Measurements from ENCODE around the gene HCN1.

HCN1 gene

DNA sequence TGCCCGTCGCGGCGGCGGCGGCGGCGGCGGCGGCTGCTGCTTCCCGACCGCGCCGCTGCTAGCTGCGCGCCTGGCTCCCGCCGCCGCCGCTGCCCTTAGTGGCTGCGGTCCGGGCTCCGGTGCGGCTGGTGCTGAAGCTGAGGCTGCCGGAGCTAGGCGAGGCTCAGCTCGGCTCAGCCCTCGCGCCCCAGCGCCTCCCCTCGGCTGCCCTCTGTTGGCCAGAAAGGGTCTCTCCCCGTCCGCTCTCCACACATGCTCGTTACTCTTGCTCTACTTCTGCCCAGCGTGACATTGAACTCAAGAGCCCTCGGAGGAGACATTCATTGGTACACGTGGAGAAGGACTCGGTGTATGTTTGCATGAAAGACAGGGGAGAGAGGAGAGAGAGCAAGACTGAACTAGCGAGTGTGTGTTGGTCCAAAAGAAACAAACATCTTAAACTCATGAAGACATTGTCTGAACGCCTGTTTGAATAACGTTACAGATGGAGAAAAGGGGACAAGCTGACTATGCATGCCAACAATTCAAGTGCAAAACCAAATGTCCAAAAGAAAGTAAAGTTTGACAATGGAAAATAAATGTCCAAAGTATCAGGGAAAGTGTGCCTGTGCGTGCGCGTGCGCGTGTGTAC lies at the start of gene HCN1:
HCN1 (minus strand) TSS at position 175 of the 631 bp plus-strand sequence.
- no peak for DNase-seq

DNA sequence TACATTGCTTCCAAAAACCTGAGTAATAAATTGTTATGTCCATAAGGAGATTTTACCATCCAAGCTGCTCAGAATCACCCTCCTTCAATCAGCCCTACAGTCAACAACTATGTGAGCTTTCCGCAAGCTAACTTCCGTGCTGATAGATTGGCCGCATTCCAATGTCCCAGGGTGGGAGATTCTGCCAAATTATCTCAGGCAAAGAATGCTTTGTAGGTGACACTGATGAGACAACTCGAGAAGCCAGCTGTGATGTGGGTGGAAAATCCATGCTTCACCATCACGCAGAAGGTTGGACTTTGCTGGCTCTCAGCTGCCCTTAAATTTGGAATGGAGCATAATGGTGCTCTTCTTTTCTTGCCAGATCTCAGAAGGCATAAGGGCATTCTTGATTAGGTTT lies 44.9 kb upstream of the HCN1 start:
- no peak for DNase-seq

DNA sequence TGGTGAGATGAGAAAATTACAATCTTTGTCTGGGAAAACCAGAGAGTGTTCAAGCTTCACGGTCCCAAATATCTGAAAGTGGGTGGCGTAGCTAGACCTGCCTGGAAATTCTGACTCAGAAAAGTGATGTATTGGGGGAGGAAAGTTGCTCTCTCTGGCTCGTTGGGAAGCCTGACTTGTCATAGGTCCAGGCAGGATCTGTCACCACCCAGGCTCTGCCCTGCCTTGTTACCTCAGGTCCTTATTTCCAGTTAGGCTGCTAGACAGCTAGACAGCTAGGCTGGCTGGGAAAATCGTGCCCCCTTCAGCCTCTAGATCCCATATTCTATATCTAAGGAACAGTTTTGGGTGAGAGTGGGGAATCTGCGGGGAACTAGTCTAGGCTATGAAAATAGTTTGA lies 41.0 kb upstream of the HCN1 start:
- DNase-seq, result no peak

DNA sequence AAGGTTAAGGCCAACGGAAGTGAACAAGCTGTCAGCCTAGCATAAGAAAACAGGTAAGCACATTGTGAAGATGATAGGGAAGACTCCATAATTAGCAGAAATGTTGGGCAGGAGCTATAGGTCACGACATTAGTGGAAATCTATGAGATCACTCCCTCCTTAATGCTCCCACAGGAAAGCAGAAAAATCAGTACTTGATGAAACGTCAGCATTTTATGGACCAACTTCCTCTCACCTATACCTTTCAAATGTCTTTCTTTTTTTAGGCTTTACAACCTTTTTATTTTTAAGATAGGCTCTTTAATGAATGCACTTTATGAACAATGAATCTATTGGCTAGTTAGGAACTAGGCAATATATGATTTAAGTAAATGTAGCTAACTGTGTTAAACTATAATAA lies 29.4 kb upstream of the HCN1 start:
- no peak for DNase-seq

DNA sequence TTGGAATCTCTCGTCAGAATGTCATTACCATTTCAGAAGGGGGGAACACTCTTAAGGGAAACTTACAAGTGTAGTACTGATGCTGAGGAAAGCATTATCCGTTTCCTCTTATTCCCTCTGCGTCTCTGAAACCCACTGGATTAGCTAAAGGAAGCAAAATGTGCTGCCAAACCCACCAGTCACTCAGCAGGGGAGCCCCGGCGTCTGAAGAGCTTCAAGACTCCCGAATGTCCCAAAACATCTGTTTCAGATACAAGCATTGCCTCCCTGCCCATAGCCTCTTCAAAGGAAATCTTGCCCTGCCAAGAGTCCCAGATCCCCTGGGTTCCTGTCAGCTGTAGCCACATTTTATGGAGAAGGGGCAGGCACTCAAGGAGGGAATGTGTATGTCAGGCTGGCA lies 1.0 kb upstream of the HCN1 start:
- no peak for DNase-seq

DNA sequence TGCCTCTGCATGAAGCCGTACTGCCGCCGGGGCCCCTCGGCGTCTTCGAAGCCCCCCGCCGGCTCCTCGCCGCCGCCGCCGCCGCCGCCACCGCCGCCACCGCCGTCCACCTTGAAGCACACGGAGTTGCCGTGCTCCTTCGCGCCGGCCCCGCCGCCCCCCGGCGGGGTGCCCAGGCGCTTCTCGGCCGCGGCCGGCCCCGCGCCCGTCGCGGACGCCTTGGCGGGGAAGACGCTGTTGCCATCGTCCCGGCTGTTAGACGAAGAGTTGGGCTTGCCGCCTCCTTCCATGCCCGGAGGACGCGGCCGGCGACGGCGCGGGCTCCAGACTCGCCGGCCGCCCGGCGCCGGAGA lies 400 bp downstream of the HCN1 start:
- no peak for DNase-seq

DNA sequence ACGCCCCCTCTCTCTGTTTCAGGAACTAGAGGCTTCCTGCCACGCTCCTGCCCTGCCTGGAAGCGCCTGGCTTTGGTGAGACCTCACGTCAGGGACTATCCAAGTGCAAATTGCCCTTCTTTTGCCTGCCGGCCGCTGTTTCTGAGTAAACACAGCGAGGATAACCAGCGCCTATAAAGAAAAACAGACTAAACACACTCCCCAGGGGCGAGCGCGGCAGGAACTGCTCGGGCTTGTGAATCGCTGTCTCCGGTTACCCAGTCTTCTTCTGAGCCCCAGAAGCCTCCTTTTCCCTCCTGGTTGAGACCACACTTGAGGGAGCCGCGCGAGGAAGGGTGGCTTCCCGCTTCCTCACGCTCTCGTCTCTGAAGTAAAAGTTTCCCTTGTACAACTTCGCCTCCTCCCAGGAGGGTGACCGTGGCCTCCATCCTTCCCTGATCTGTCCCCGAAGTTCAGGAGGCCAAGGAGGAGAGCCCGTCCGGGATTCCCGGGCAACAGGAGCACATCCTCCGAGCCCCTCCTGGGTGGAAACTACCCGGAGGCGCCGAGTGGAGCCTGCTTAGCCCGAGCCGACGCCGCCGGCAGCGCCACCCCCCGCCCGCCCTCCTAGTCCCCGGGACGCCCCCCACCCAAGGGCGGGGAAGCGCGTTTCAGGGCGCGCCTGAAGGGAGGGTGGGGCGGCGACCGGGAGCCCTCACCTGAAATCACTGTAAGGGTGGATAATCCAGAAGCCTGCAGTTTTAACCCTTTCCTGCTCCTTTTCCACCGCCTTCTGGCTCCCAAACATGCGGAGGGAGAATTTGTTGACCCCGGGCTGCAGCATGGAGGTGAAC lies 993 bp downstream of the HCN1 start:
- no peak for DNase-seq

DNA sequence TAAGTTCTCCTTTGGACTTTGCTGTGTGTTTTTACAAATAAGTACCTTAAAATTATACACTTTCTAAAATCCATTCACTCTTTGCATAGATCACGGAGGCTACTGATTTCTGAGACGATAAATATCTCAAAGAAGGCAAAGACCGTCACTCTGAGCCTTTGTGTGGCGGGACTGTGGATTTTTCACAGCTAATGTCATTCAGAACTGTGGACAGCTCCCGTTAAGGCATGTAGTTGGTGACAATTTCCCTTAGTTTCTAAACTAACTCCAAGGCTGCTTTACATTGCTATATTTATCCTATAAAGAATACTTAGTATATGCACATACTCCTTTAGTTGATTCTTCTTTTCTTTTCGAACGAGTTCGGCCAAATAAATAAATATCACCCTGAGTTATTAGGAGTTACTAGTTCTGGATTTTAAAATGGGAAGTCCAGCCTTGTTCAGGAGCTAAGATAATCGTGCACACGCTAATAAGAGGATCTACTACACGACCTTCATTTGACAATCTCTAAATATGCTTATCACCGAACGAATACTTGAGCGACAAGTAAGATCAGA lies 1.8 kb downstream of the HCN1 start:
- DNase-seq, result no peak

DNA sequence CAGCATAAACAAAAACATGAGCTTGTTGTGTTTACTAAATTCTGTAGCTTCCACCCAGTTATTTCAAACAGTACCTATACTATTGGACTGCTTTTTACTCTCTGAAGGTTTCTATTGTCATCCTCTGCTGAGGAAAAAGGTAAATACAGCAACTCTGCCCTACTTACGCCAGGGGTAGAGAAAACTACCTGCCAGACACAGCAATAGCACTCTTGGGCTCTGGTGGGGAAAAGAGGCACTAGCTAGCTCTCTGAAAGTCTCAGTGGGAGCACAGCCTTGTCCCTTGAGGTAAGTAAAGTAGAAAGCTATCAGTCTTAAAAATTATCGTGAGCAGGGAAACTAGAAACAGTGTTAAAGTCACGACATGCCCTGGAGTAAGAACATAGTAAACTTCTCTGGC lies 3.7 kb downstream of the HCN1 start:
- no peak for DNase-seq

DNA sequence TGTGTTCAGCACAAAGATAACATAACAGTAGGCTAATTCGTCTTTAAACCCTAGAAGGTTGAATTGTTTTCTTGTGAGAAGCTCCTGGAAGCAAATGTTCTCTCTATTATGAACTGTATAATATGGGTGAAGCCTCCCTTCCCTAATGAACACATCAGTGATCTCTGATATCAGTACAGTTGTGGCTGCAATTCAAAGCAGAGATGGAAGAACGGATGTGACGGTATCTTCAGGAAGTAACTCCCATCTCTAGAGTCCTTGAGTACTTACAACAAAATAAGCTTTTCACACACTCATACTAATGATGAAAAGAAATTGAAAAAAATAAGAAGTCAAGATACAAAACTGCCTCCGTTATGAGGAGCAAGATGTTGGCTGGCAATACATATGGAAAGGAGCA lies 4.5 kb downstream of the HCN1 start:
- DNase-seq, result no peak

DNA sequence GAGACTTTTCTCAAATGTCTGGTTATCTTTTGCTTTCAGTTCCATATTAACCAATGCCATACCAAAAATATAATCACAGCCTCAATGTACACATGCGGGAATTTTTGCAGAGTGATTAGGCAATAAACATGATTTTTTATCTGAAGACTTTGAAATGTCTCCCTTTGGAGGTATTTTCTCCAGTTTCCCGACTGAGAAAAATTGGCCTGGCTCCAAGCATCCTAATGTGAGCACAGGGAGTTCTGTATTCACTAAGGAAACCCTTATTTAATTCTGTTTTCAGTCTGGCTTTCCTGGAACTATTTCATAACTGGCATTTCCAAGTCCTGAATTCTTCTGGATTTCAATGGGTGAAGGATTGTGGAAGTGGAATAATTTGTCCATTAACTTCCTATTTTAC lies 8.5 kb downstream of the HCN1 start:
- no peak for DNase-seq

DNA sequence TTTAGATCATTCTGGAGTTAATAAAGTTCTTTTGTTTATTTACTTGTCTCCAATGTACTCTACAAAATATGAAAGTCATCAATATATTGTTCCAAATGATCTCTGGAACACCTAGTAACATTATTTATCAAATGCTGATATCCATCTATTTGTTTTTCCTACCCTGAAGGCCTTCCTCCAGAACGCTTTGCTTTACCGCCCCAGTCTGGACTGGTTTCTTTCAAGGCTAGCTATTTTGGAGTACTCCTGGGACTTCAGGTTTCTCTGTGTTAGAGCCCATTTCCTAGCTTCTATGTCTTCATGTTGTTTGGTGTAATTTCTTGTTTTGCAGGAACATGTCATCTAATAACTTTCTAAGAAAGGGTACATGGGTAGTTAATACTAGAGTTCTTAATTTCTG lies 9.6 kb downstream of the HCN1 start:
- DNase-seq, result no peak

DNA sequence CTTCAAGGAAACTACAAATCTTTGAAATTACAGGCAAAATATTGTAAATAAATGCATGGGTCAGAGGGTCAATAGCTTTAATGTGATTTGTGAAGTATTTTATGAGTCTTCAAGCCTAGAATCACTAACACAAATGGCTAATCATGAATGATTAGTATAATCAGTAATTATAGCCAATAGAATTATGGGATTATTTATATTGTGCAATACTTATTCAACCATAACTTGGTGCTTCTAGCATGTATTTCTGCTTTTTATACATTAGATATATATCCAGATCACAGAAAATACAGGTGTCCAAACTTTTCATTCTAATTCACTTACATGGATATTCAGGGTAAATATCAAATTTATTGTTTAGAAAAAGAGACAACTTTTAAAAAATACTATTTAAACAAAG lies 12.1 kb downstream of the HCN1 start:
- no peak for DNase-seq

DNA sequence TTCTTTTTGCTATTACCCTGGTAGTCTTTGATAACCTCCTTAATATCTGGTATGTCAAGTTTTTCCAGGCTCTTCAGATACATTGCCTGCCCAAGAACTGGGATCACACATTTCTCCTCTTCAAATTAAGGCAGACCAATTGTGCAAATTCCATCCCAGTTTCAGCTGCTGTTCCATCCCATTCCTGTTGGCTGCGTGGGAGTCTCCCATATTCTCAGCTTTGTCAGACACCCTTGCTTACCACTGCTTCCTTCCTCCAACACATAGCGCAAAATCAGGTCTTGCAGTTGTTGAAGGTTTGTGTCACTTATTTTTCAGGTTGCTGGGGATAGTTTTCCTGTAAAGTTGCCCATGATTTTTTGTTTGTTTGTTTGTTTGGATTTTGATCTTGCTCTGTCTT lies 15.2 kb downstream of the HCN1 start:
- DNase-seq, result no peak

DNA sequence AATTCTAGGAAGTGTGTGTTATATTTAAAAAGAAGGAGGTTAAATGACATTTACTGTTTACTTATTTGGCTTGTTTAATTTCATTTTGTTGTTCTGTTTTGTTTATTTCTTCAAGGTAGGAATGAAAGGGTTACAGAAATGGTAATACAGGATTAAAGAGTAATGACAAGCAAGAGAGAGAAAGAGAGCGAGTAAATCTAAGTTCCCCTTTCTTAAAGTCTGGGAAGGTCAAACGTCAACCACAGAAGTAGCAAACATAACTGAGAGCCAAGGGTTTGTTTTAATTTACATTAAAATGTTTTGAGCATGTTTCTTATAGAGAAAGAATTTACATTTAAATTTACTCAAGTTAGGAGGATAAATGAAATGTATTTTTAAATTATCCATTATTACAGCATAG lies 18.7 kb downstream of the HCN1 start:
- no peak for DNase-seq

DNA sequence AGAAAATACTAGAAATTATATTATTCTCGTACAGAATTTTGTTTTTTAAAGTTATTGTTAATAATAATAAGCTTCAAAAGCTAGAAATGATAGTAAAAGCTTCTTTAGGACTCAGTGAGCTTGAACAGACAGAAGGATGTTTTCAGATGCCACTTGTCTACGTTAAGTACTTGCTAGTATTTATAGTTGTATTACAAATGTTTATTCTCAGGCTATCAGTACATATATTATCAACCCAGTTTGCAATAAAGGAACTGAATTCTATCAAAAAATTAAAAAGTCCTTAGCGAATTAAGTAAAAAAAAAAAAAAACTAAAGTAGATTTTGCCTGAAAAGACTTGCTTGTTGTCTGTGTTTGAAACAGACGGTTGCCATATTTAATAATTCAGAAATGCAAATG lies 23.9 kb downstream of the HCN1 start:
- DNase-seq, result no peak

DNA sequence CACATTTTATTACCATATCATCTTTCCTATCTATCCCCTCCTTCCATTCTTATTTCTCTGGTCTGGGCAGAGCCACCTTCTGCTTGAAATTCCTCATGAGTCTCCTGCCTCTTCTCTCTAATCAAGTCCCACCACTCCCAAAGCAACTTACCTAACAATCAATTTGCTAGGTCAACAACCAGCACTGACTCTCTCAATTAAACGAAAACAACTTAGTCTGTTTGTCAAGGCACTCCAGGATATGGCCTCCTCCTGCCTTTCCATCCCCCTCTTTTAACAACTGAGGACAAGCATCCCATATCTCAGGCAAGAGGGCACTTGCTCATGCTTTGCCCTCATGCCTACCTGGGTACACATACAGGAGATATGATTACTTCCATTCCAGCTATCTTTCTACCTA lies 47.4 kb downstream of the HCN1 start:
- no peak for DNase-seq

DNA sequence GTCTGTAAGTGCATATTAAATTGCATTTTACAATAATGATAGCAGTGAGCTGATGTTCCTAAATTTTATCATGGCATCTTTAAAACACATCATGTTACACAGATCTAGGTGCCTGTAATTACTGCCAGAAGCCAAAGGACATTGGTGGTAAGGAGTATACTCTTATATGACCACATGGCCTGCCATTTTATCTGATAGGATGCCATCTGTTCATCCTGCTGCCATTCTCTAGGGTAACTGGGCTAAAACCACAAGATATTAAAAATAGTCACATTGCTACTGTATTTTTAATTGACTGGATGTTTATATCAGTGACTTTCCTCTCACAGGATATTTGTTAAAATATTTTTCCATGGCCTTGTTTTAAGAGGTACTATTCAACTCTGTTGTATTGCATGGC lies 53.1 kb downstream of the HCN1 start:
- no peak for DNase-seq

DNA sequence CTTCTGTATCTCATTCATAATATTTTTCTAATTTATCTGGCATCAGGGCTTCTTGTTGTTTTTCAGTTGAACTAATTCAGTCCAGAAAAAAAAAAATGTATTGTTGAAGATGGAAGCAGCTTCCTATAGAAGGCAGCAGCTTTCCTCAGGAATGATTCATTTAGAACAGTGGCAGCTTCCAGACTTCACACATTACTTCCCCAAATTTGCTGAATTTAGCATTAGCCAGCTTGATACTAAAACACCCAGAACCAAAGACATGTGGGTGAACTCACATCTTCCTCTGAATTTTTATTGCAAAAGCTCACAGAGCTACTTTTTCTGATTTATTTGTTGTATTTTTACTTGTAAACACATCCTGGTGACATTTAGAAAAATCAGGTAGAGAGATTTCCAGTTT lies 53.8 kb downstream of the HCN1 start:
- DNase-seq, result no peak

DNA sequence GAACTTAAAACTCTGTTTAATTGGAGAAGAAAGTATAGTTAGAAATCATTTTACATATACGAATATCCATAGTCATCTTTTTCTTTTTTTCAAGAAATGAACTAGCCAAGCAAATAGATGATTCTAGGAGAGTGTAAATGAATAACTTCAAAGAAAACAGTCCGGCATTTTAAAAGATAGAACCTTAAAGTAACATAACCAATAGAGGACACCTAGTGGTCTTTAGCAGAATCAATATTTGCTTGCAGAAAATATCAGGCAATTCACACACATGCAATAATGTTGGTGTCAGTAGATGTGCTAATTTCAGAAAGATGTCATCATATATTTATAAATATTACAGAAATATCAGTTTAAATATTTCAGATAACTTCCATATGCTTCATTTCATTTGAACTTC lies 57.1 kb downstream of the HCN1 start:
- no peak for DNase-seq

DNA sequence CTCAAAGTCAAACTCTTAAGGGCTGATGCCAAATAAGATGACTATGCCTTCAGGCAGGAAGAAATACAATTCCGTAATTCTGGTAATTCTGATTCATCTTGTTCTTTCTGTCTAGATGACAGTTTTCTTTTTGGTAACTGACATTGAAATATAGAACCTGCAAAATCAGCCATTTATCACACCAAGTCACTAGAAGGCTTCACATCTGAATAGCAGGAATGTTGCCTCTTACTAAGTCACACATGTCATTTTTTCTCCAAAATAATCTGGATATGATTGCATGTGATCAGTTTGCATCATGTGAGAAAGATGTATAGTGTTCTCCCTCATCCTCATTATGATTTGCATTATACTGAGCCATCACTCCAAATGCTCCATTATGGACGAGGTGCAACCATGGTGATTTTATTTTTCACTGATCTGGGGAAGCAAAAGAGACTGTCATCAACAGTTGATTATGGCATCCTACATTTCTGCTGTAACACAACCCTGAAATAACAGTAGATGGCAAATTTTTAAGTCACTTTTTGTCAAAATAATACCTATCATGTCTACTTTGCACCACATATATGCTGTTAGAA lies 69.0 kb downstream of the HCN1 start:
- no peak for DNase-seq

DNA sequence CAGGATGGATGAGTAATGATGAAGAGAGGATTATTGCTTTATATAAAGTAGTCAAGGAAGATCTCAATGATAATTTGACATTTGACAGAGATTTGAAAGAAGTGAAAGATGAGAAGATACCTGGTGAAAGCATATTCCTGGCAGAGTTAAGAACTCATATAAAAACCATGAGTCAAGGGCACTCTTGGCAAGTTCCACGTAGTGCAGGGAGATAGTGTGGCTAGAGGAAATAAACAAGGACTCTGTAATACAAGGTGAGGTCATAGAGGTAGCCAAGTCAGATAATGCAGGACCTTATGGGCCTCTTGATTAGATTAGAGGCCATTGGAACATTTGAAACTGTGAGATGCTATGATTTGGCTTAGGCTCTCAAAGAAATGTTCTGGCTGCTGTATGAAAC lies 72.3 kb downstream of the HCN1 start:
- no peak for DNase-seq

DNA sequence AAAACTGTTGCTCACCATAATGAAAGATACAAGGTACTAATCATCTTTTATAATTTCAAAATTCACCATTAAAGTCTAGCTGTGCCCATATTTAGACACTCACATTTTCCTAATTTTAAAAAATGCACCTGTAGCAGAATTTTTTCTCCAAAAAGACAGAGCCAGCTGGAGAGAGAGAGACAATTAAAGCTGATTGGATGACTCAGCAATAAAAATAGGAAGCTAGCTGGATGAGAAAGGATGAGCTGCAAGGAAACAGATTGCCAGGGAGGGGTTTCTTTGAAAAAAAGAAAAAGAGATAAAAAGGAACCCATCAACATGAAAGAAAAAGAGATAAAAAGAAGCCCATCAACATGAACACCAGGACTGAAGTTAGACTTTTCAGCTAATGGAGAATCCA lies 73.8 kb downstream of the HCN1 start:
- DNase-seq, result no peak

DNA sequence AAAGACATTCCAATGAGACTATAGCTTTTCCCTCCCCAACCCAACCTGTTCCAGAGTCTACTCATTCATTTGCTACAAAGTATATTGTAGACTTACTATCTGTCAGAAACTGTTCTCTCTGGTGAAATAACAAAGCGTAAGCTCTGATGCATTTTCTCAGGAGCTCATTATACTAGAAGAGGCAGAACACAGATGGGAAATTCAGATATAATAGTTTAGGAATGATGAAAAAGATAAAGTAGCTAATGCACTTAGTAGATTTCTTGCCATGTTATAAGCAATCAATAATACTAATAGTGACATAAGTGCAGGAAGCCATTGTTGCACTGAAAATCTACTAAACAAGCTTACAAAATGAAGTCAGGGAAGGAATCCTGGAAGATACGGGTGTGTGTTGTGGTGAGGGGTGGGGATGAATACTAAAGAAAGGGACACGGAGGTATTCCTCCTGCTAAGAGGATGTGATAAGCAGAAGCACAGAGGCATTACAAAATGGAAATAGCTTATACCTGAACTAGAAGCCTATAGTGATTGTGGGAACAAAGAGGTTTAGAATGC lies 78.2 kb downstream of the HCN1 start:
- no peak for DNase-seq
